Fibroblast of villous mesenchyme (primary cell): Measurements from ENCODE around the gene KCNG1. TPM values are rescaled to one million over a fixed set of nuclear protein-coding genes. Genes with fewer than 3 reads are reported as not detected.

Experiments
- DNase-seq: peaks from one replicate; pipeline ENCODE4 v3.0.0-alpha.2; 2010; ENCODE audit warnings: low read depth
- H3K4me3 ChIP-seq: 2 replicates; pipeline ENCODE4 v1.5.1; 2011; ENCODE audit warnings: low read depth, mild to moderate bottlenecking, low read length
- CTCF ChIP-seq: IDR thresholded peaks from 2 replicates; pipeline ENCODE4 v1.5.1; 2012; ENCODE audit warnings: low read depth, mild to moderate bottlenecking, low read length; ENCODE audit not compliant: insufficient read depth
- total RNA-seq: library from RNA; depleted of rRNA; stranded (reverse); fragments of >200 nt; gene quantifications from 2 replicates; pipeline ENCODE4 v1.2.3, GENCODE V29; 2012

KCNG1 gene
- total RNA-seq, 1 donor, result 3.0 TPM

DNA sequence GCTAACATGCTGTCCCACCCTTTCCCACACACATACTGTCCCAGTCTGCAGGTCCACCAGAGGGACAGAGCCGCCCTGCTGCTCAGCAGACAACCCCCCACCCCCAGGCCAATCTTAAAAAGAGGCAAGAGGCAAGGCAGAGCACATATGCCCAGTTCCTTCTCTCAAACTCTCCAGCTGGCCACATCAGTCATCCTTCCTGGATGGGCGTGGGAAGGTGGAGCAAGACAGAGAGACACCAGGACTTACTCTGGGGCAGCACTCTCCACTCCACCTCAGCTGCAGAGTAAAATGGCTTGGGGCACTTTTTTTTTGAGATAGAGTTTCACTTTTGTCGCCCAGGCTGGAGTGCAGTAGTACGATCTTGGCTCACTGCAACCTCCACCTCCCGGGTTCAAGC, 53.5 kb downstream of the KCNG1 start:
- no peak for DNase-seq
- TF ChIP-seq CTCF, result no peak
- no peak overlapping the region for H3K4me3 ChIP-seq

DNA sequence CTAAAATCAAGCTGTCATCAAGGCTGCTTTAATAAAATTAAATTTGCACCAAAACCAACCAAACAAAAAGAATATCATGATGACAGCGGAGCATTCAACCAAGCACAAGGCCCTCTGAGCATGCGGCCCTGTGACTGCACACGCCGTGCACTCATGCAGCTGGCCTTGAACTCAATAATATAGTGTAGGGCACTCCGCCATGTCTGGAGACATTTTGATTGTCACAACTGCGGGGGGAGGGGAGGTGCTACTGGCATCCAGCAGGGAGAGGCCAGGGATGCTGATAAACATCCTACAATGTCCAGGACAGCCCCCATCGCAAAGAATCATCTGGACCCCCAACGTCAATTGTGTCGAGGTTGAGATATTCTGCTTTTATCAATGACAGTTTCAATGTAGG, 54.6 kb downstream of the KCNG1 start:
- no peak for DNase-seq
- no peak overlapping the region for H3K4me3 ChIP-seq
- no peak for TF ChIP-seq CTCF

GRCh38 chr20:50967586-50967985, 55.3 kb downstream of the KCNG1 start:
- no peak for DNase-seq
- H3K4me3 ChIP-seq, result no peak overlapping the region
- TF ChIP-seq CTCF, result no peak

- no peak for DNase-seq
- H3K4me3 ChIP-seq, result peak overlapping the region; percentile 67
- TF ChIP-seq CTCF, result no peak
Measured at GRCh38 chr20:50959543-50960126, 63.3 kb downstream of the KCNG1 start.

GRCh38 chr20:50958615-50959542, 64.0 kb downstream of the KCNG1 start, which contains the start of gene MOCS3:
Gene MOCS3, plus strand, starts transcription at chr20:50958818. Its CDS starts 25 bp downstream, at chr20:50958843.
- TF ChIP-seq CTCF, result no peak
- peak within 1 kb of the TSS; percentile 67 for H3K4me3 ChIP-seq
- peak; percentile 96 for DNase-seq

DNA sequence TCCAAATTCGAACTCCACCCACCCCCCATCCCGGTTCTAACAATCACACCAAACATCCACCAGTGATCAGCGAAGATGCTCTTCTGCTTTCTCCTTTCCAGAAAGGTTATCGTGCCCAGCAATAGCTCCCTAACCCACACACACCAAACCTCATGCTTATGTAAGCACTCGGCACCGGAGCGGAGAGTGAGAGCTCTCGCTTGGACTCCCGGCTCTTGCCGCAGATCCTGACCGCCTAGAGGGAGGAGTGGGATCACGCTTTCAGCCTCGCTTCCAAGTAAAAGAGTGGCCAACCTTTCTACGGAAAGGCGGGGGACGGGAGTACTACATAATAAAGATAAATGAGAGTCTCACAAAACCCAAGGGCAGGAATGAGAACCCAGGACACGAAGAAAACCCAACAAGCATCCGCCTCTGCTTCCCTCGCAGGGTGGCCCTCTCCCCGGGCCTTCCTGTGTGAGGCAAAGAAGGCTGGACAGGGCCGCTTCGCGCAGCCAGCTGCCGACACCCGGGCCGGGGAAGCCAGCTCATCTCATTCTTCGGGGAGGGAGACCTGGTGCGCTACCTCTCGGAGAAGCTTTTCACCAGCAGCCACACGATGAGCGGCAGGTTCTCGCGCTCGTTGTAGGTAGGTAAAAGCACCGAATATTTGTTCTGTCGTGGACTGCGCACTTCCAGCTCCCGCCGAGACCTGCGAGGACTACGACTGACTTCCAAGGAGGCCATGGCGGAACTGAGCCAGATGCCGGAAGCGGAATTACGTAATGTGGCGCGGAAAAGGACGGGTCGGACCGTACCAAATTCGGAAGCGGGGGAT, 64.9 kb downstream of the KCNG1 start, which contains the start of gene DPM1:
DPM1 (minus strand) TSS at position 735 of the 817 bp plus-strand sequence; CDS start at position 726, 9 bp downstream.
- peak within 1 kb of the TSS; percentile 67 for H3K4me3 ChIP-seq
- no peak for TF ChIP-seq CTCF
- DNase-seq, result peak; percentile 94
